HG03457 (cell line): ENCODE results near the gene DUXA.

Experiments
- ATAC-seq: cut with Tn5 transposase; IDR thresholded peaks from one replicate; pipeline ENCODE4 v1.9.1; 2021; ENCODE audit warnings: moderate number of reproducible peaks; ENCODE audit not compliant: unreplicated experiment

The DUXA gene

GRCh38 chr19:57106722-57107235 is 60.5 kb downstream of the DUXA start:
- no peak for ATAC-seq

GRCh38 chr19:57105976-57106721 is 61.1 kb downstream of the DUXA start:
- ATAC-seq = no peak
